ENCODE data around the gene ADCY5. TPM values are rescaled to one million over a fixed set of nuclear protein-coding genes. Genes with fewer than 3 reads are reported as not detected.

The ADCY5 gene
- total RNA-seq, 4 donors from 2014 or later = 3.5 to 44.6 (median 14.5) TPM

DNA sequence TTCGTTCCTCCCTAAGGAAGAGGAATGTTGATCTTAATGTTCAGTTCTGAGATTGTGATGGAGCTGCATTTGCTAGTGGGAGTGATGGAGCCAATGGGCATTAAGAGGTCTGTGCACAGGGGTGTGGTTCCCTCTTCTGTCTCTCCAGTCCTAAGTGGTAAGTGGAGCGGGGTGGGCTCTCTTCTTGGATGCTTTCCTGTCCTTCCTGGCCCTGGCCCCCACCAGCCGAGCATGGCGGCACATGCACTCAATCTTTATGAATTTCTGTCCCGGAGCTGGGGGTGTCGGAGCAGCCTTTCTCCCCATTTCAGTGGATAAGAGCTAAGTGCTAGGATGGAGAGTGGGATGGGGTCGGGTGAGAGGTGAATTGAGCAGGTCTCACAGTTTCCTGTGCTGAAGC lies 37.6 kb upstream of the ADCY5 start:
- H3K36me3 ChIP-seq = no peaks in the 10 kb centered on the region
- no peaks in the 10 kb centered on the region for H3K4me1 ChIP-seq
- H3K9me3 ChIP-seq = no peaks in the 10 kb centered on the region
- no peaks in the 10 kb centered on the region for H3K27me3 ChIP-seq
- no peak for TF ChIP-seq POLR2A (IDR thresholded peaks at IDR 0.05)
- TF ChIP-seq, protein P1, sequence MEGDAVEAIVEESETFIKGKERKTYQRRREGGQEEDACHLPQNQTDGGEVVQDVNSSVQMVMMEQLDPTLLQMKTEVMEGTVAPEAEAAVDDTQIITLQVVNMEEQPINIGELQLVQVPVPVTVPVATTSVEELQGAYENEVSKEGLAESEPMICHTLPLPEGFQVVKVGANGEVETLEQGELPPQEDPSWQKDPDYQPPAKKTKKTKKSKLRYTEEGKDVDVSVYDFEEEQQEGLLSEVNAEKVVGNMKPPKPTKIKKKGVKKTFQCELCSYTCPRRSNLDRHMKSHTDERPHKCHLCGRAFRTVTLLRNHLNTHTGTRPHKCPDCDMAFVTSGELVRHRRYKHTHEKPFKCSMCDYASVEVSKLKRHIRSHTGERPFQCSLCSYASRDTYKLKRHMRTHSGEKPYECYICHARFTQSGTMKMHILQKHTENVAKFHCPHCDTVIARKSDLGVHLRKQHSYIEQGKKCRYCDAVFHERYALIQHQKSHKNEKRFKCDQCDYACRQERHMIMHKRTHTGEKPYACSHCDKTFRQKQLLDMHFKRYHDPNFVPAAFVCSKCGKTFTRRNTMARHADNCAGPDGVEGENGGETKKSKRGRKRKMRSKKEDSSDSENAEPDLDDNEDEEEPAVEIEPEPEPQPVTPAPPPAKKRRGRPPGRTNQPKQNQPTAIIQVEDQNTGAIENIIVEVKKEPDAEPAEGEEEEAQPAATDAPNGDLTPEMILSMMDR (IDR thresholded peaks at IDR 0.05) = no peak
- DNase-seq = no peak
- no peak overlapping the region for H3K27ac ChIP-seq
- H3K4me3 ChIP-seq = no peak overlapping the region

DNA sequence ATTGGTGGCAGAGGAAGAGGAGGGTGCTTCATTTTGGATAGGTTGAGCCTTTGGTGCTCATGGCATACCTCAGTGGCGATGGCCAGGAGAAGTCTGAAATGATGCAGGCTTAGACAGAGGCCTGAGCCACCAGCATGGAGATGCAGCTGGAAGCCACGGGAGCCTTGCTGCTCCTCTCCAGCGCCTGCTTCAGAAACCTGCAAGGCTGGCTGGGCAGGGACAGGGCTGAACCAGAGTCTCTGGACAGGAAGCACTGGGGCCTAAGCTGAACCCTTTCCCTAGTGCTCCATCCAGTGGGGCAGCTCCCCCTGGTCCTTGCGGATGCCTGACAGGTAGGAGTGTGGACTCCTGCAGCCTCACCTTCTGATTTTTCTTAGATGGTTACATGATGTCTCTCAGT lies 36.7 kb upstream of the ADCY5 start:
- Histone ChIP-seq H3K36me3 (no peaks in the 10 kb centered on the region), H3K4me1 (no peaks in the 10 kb centered on the region), H3K27ac (no peak overlapping the region), H3K27me3 (no peaks in the 10 kb centered on the region), H3K9me3 (no peaks in the 10 kb centered on the region), H3K4me3 (no peak overlapping the region)
- DNase-seq = no peak
- TF ChIP-seq POLR2A (IDR thresholded peaks at IDR 0.05) = no peak
- TF ChIP-seq, protein P1 (IDR thresholded peaks at IDR 0.05) = no peak

DNA sequence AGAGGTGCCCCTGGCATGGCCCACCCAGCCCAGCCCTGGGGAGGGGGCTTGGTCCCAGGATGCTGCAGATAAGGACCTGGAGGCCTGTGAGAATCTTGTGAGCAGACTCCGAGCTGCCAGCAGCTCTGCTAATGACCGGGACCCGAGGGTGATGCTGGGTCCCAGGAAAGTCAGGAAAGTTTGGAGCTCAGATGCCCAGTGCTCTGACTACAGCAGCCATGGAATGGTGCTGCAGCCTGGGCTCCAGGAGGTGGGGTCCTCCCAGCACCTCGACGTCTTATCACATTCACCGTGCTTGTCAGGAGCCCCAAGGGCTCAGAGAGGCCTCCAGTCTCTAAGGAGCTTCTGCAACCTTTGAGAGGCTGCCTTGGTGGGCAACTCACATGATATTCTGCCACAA lies 34.3 kb upstream of the ADCY5 start:
- no peaks in the 10 kb centered on the region for H3K27me3 ChIP-seq
- H3K27ac ChIP-seq = no peak overlapping the region
- H3K4me1 ChIP-seq = no peaks in the 10 kb centered on the region
- no peaks in the 10 kb centered on the region for H3K9me3 ChIP-seq
- no peak for TF ChIP-seq POLR2A (IDR thresholded peaks at IDR 0.05)
- TF ChIP-seq, protein P1 (IDR thresholded peaks at IDR 0.05) = no peak
- no peak overlapping the region for H3K4me3 ChIP-seq
- H3K36me3 ChIP-seq = no peaks in the 10 kb centered on the region
- no peak for DNase-seq

DNA sequence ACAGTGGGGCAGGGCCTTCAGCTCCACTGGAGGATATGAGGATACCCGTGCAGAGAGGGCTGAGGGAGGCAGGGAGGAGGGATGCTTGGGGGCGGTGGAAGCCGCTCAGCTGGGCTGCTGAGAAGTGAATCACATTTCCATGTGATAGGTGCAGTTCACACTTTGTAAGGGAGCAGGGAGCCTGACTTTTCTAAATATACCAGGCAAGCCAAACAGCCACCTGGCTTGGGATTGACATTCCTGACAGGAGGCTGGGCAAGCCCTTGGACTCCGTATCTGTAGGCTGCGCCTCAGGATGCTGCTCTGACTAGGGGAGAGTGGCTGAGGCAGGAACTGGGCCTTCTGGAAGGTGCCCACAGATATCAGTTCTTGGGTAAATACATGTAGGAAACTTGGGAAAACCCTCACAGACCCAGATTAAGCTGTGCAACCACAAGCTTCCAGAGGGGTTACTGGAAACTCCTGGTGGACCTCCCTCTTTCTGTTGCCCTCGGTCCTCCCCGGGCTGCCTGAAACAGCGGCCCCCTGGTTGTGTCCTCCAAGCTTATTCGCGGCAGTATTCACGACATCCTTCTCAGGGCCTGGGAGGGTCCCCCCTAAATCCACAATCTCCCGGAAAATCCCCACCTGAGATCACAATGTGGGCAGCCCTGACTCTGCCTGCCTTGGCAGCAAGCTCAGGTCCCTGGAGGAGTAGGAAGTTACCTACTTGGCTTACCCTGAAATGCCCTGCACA lies 33.0 kb upstream of the ADCY5 start:
- Histone ChIP-seq H3K9me3 (no peaks in the 10 kb centered on the region), H3K4me3 (no peak overlapping the region), H3K27ac (no peak overlapping the region), H3K27me3 (no peaks in the 10 kb centered on the region), H3K4me1 (no peaks in the 10 kb centered on the region), H3K36me3 (no peaks in the 10 kb centered on the region)
- TF ChIP-seq, protein P1 (IDR thresholded peaks at IDR 0.05) = no peak
- no peak for TF ChIP-seq POLR2A (IDR thresholded peaks at IDR 0.05)
- DNase-seq = no peak

DNA sequence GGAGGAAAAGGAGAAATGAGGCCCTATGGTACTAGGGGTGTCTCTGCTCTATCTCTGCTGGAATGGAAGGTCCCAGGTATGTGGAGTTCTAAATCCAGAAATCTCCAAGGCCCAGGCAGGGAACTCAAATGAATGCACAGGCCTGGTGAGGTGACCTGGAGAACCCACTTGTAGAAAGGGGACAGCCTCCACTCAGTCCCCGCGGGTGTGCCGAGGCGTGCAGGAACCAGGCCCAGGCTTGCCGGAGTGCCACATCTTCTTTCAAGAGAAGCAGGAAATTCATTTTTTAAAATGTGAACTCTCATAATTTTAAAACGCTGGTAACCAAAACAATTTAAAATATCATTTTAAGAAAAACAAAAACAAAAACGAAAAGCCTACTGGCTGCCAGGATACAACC lies 32.2 kb upstream of the ADCY5 start:
- Histone ChIP-seq H3K27me3 (no peaks in the 10 kb centered on the region), H3K9me3 (no peaks in the 10 kb centered on the region), H3K36me3 (no peaks in the 10 kb centered on the region), H3K4me1 (no peaks in the 10 kb centered on the region), H3K4me3 (no peak overlapping the region), H3K27ac (no peak overlapping the region)
- no peak for TF ChIP-seq POLR2A (IDR thresholded peaks at IDR 0.05)
- TF ChIP-seq, protein P1 (IDR thresholded peaks at IDR 0.05) = no peak
- DNase-seq = no peak

All from Peyer's patch (tissue), 4 donors.